Measurements from ENCODE around the gene BBS4.

The BBS4 gene

DNA sequence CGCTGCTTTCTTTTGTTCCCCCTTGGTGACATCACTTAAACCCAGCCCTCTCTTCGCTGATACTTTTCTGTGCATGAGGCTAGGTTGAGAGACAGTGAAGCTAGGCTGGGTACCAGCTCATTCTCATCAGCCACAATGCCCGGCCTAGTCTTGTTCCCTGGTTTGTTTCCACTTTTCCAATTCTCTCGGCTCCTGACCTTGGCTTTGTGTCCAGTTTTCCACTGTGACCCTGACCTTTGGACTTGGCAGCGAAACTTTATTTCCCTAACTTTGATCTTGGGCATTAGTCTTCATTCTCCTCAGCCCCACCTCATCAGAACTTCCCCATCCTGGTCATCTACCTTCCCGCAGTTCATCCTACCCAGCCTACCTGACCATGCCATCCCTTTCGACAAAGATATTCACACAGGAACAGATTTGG lies 98.5 kb downstream of the BBS4 start:
- Histone ChIP-seq H3K36me3 (peaks cover 0 to 11% (median 6%) of the 10 kb centered on the region in 3 donors), H3K9me3 (no peaks in the 10 kb centered on the region), H3K27me3 (no peaks in the 10 kb centered on the region), H3K4me1 (peaks cover 0 to 49% (median 21%) of the 10 kb centered on the region in 4 donors), H3K27ac (peak overlapping the region; percentile 90 to 95), H3K4me3 (peak overlapping the region; percentile 97 to 98)
- intact Hi-C loops (cut with DNase I; ENCODE audit: low total_unique reads), result loop anchor here (5.0 to 10.0 kb wide), 2 partner anchors 97 to 490 kb away; partner anchors contain the start of genes BBS4 and HIGD2B
- TF ChIP-seq, protein P1, sequence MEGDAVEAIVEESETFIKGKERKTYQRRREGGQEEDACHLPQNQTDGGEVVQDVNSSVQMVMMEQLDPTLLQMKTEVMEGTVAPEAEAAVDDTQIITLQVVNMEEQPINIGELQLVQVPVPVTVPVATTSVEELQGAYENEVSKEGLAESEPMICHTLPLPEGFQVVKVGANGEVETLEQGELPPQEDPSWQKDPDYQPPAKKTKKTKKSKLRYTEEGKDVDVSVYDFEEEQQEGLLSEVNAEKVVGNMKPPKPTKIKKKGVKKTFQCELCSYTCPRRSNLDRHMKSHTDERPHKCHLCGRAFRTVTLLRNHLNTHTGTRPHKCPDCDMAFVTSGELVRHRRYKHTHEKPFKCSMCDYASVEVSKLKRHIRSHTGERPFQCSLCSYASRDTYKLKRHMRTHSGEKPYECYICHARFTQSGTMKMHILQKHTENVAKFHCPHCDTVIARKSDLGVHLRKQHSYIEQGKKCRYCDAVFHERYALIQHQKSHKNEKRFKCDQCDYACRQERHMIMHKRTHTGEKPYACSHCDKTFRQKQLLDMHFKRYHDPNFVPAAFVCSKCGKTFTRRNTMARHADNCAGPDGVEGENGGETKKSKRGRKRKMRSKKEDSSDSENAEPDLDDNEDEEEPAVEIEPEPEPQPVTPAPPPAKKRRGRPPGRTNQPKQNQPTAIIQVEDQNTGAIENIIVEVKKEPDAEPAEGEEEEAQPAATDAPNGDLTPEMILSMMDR (IDR thresholded peaks at IDR 0.05), result no peak
- DNase-seq, result no peak

DNA sequence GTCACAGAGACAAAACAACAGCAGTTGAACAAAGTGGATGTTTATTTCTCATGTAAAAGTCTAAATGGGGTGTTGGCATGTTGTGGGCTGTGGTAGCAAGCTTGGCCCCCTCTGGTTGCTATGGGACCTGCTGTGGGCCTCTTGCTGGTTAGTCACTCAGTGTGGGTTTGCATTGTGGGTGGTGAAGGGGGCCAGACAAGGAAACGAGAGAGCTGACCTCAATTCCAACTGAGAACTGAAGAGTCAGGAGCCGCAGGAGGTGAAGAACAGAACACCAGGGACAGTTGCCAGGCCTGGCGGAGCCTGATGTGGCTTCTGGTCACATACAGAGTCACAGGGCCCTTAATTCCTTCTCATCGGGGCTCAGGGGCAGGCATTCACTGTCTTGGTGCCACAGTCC lies 99.4 kb downstream of the BBS4 start:
- no peaks in the 10 kb centered on the region for H3K27me3 ChIP-seq
- peaks cover 0 to 5% (median under 1%) of the 10 kb centered on the region in 3 donors for H3K36me3 ChIP-seq
- no peaks in the 10 kb centered on the region for H3K9me3 ChIP-seq
- peaks cover 0 to 46% (median 21%) of the 10 kb centered on the region in 4 donors for H3K4me1 ChIP-seq
- intact Hi-C loops (cut with DNase I; ENCODE audit: low total_unique reads), result loop anchor here (10.0 kb wide), 1 partner anchor 489 kb away; no protein-coding TSS in a partner anchor
- TF ChIP-seq, protein P1 (IDR thresholded peaks at IDR 0.05), result no peak
- peak overlapping the region in 1 of 2 donors; percentile 95 for H3K27ac ChIP-seq
- H3K4me3 ChIP-seq, result no peak overlapping the region
- DNase-seq, result no peak

DNA sequence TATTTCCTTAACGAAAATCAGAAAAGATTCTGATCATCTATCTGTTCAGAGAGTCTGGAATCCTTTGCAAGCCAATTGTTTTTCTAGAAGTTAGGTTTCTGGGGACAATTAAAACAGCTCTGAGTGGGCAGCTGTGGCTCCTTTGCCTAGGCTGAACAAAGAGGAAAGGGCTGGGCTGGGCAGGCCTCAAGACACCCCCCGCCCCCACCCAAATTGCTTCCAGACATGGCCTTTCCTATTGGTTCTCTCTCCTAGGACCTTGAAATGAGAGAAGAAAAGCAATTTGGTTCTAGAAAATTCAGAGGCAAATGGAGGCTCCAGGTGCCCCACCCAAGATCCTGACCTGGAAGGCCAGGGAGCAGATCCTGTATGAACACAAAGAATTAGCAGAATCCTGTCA lies 99.8 kb downstream of the BBS4 start:
- no peak overlapping the region for H3K4me3 ChIP-seq
- H3K36me3 ChIP-seq, result peaks cover 0 to under 1% (median 0%) of the 10 kb centered on the region in 3 donors
- H3K27me3 ChIP-seq, result no peaks in the 10 kb centered on the region
- TF ChIP-seq, protein P1 (IDR thresholded peaks at IDR 0.05), result no peak
- no peaks in the 10 kb centered on the region for H3K9me3 ChIP-seq
- DNase-seq, result no peak
- H3K27ac ChIP-seq, result peak overlapping the region in 1 of 2 donors; percentile 95
- intact Hi-C loops (cut with DNase I; ENCODE audit: low total_unique reads), result loop anchor here (10.0 kb wide), 1 partner anchor 489 kb away; no protein-coding TSS in a partner anchor
- H3K4me1 ChIP-seq, result peaks cover 0 to 42% (median 21%) of the 10 kb centered on the region in 4 donors

DNA sequence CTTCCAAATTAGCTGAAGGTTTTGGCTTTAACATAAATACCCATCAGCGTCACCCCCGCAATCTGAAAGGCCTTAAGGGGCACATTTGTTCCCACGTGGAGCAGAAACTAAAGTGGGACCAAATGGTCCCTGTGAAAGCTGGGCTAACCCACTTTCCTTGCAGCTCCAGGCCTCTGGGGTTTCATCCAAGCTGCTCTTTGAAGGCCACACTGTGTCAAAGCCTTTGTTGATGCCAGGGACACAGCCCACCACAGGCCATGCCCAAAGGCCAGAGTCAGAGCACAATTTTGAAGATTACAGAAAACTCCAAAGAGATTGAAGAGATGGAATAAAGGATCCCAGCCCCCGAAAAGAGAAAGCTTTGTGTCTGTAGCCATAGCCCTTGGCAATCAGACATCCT lies 100.2 kb downstream of the BBS4 start:
- Histone ChIP-seq H3K27me3 (no peaks in the 10 kb centered on the region), H3K36me3 (no peaks in the 10 kb centered on the region), H3K9me3 (no peaks in the 10 kb centered on the region), H3K4me3 (no peak overlapping the region), H3K4me1 (peaks cover 0 to 38% (median 21%) of the 10 kb centered on the region in 4 donors), H3K27ac (peak overlapping the region in 1 of 2 donors; percentile 17)
- TF ChIP-seq, protein P1 (IDR thresholded peaks at IDR 0.05), result no peak
- intact Hi-C loops (cut with DNase I; ENCODE audit: low total_unique reads), result loop anchor here (10.0 kb wide), 1 partner anchor 489 kb away; no protein-coding TSS in a partner anchor
- no peak for DNase-seq

DNA sequence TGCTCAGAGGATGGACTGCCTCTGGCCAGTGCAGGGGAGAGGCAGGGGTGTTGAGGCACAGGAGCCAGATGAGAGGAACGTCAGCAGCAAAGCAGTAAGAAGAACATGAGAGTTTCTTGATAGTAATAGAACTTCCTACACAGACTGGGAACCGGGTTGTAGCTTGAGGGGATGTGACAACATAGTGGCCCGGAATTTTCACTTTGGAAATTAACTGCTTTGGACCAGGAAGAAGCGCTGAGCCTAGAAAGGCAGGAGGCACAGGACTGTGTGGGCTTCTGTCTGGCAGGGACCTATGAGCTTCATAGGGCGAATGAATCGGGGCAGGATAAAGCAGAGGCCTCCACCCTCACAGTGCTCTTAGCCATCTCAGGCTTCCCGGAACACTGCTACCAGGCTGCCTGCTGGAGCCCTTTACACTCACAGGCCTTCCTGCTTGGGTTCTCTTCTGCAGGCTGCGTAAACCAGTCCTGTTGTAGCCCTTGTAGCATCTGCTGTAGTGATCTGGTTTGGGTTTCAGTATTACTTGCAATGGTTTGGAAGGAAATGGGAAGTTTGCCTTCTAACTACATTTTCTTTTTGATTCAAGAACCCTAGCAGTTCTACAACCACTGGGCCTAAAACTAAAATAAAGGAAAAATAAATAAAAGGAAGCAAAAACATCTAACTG lies 100.8 kb downstream of the BBS4 start:
- peaks cover 0 to 33% (median 18%) of the 10 kb centered on the region in 4 donors for H3K4me1 ChIP-seq
- no peak for DNase-seq
- H3K27me3 ChIP-seq, result no peaks in the 10 kb centered on the region
- H3K36me3 ChIP-seq, result no peaks in the 10 kb centered on the region
- no peaks in the 10 kb centered on the region for H3K9me3 ChIP-seq
- peak overlapping the region; percentile 9 to 17 for H3K27ac ChIP-seq
- TF ChIP-seq, protein P1 (IDR thresholded peaks at IDR 0.05), result no peak
- intact Hi-C loops (cut with DNase I; ENCODE audit: low total_unique reads), result loop anchor here (10.0 kb wide), 1 partner anchor 488 kb away; no protein-coding TSS in a partner anchor
- no peak overlapping the region for H3K4me3 ChIP-seq
